Measurements from ENCODE around the gene KHSRP.

Gene KHSRP

GRCh38 chr19:6425732-6426620 lies 1.4 kb upstream of the KHSRP start:
- TF ChIP-seq CTCF (IDR thresholded peaks at IDR 0.05; ENCODE audit: low read depth, low read length) = no peak
- no peak overlapping the region for H3K4me3 ChIP-seq (ENCODE audit: low read depth, low read length)

GRCh38 chr19:6424939-6425731 lies 524 bp upstream of the KHSRP start:
- TF ChIP-seq CTCF (IDR thresholded peaks at IDR 0.05; ENCODE audit: low read depth, low read length) = no peak
- no peak overlapping the region for H3K4me3 ChIP-seq (ENCODE audit: low read depth, low read length)

- H3K4me3 ChIP-seq (ENCODE audit: low read depth, low read length) = peak overlapping the region; percentile 94
- no peak for TF ChIP-seq CTCF (IDR thresholded peaks at IDR 0.05; ENCODE audit: low read depth, low read length)
Observed at GRCh38 chr19:6423499-6424194, 964 bp downstream of the KHSRP start.

- no peak for TF ChIP-seq CTCF (IDR thresholded peaks at IDR 0.05; ENCODE audit: low read depth, low read length)
Observed at GRCh38 chr19:6421075-6422014, 3.3 kb downstream of the KHSRP start.

GRCh38 chr19:6418562-6418932 lies 6.1 kb downstream of the KHSRP start:
- H3K4me3 ChIP-seq (ENCODE audit: low read depth, low read length) = no peak overlapping the region
- TF ChIP-seq CTCF (IDR thresholded peaks at IDR 0.05; ENCODE audit: low read depth, low read length) = no peak

More at GRCh38 chr19:6421075-6422014, 3.3 kb downstream of the KHSRP start:
- H3K4me3 ChIP-seq (ENCODE audit: low read depth, low read length) = no peak overlapping the region

GRCh38 chr19:6417713-6418561 lies 6.7 kb downstream of the KHSRP start:
- no peak overlapping the region for H3K4me3 ChIP-seq (ENCODE audit: low read depth, low read length)
- TF ChIP-seq CTCF (IDR thresholded peaks at IDR 0.05; ENCODE audit: low read depth, low read length) = peak; percentile 25; the same call in 1 of the 2 replicates

Measured in WI38 (cell line).